GM18907 (cell line): ENCODE results near the gene MON1B.
"Not testable (repeated sequence)": the region's sequence is repeated elsewhere in the genome, so short reads cannot be mapped to it uniquely, and the experiment has no call there.

Experiments used
- ATAC-seq: cut with Tn5 transposase; IDR thresholded peaks from one replicate; pipeline ENCODE4 v1.9.1; 2021; ENCODE audit warnings: mild to moderate bottlenecking, moderate library complexity; ENCODE audit not compliant: unreplicated experiment

Gene MON1B

GRCh38 chr16:77238593-77238992 is 47.6 kb downstream of the MON1B start:
- ATAC-seq = no peak

GRCh38 chr16:77242471-77242870 is 51.5 kb downstream of the MON1B start:
- not testable (repeated sequence) for ATAC-seq

- ATAC-seq = no peak
Observed at GRCh38 chr16:77246150-77246549, 55.2 kb downstream of the MON1B start.

GRCh38 chr16:77250400-77250799 is 59.4 kb downstream of the MON1B start:
- no peak for ATAC-seq
